Right lobe of liver (tissue), 4 donors: ENCODE measurements around the gene C2orf92.

ENCODE experiments used
- CTCF ChIP-seq, 4 donors: fragments of 200-600 bp in 3 of 4; fragments of 450-650 bp in 1 of 4; IDR thresholded peaks; one replicate each; pipeline versions ENCODE4 v1.5.1 to v1.8.0; 2016 to 2022; ENCODE audit warnings: antibody characterized with exemption in 4 of 4, mild to moderate bottlenecking in 2 of 4
- POLR2A ChIP-seq: fragments of 450-650 bp; IDR thresholded peaks from one replicate; pipeline ENCODE4 v1.6.1; 2017; ENCODE audit warnings: antibody characterized with exemption, mild to moderate bottlenecking
- donor health status: DM: no; HTN: no; CAD: no.
- donor health status: DM: no; HTN: no; CAD: no.
- donor health status: DM: no; HTN: yes; CAD: no.

GRCh38 chr2:97739020-97739892, 69.7 kb downstream of the C2orf92 start:
- TF ChIP-seq CTCF (IDR thresholded peaks at IDR 0.05) (no peak), POLR2A (no peak)
